ENCODE measurements around the gene KCNK3.

Gene KCNK3

GRCh38 chr2:26687328-26687727 is 5.2 kb upstream of the KCNK3 start:
- in situ Hi-C loops (cut with HindIII; ENCODE audit: low sequenced_read_pairs) = no loop called here

- in situ Hi-C loops (cut with HindIII; ENCODE audit: low sequenced_read_pairs) = no loop called here
These were observed 4.7 kb upstream of the KCNK3 start for GRCh38 chr2:26687801-26688200.

- in situ Hi-C loops (cut with HindIII; ENCODE audit: low sequenced_read_pairs) = no loop called here
These were observed 1.4 kb upstream of the KCNK3 start for GRCh38 chr2:26691161-26691560.

GRCh38 chr2:26691881-26692278 is 642 bp upstream of the KCNK3 start:
- in situ Hi-C loops (cut with HindIII; ENCODE audit: low sequenced_read_pairs) = no loop called here

GRCh38 chr2:26692897-26693849 is 651 bp downstream of the KCNK3 start:
- in situ Hi-C loops (cut with HindIII; ENCODE audit: low sequenced_read_pairs) = no loop called here

GRCh38 chr2:26694001-26694400 is 1.5 kb downstream of the KCNK3 start:
- in situ Hi-C loops (cut with HindIII; ENCODE audit: low sequenced_read_pairs) = no loop called here

GRCh38 chr2:26696351-26696816 is 3.9 kb downstream of the KCNK3 start:
- in situ Hi-C loops (cut with HindIII; ENCODE audit: low sequenced_read_pairs) = no loop called here

GRCh38 chr2:26697425-26697824 is 4.9 kb downstream of the KCNK3 start:
- in situ Hi-C loops (cut with HindIII; ENCODE audit: low sequenced_read_pairs) = no loop called here

- in situ Hi-C loops (cut with HindIII; ENCODE audit: low sequenced_read_pairs) = no loop called here
These were observed 6.8 kb downstream of the KCNK3 start for GRCh38 chr2:26699295-26699694.

GRCh38 chr2:26700078-26700477 is 7.6 kb downstream of the KCNK3 start:
- in situ Hi-C loops (cut with HindIII; ENCODE audit: low sequenced_read_pairs) = no loop called here

GRCh38 chr2:26701596-26701995 is 9.1 kb downstream of the KCNK3 start:
- in situ Hi-C loops (cut with HindIII; ENCODE audit: low sequenced_read_pairs) = no loop called here

GRCh38 chr2:26702025-26702424 is 9.5 kb downstream of the KCNK3 start:
- in situ Hi-C loops (cut with HindIII; ENCODE audit: low sequenced_read_pairs) = no loop called here

GRCh38 chr2:26704441-26704977 is 12.0 kb downstream of the KCNK3 start:
- in situ Hi-C loops (cut with HindIII; ENCODE audit: low sequenced_read_pairs) = no loop called here

- in situ Hi-C loops (cut with HindIII; ENCODE audit: low sequenced_read_pairs) = no loop called here
These were observed 12.6 kb downstream of the KCNK3 start for GRCh38 chr2:26705126-26705525.

- in situ Hi-C loops (cut with HindIII; ENCODE audit: low sequenced_read_pairs) = no loop called here
These were observed 13.6 kb downstream of the KCNK3 start for GRCh38 chr2:26706093-26706492.

GRCh38 chr2:26706616-26707473 is 14.3 kb downstream of the KCNK3 start:
- in situ Hi-C loops (cut with HindIII; ENCODE audit: low sequenced_read_pairs) = no loop called here

- in situ Hi-C loops (cut with HindIII; ENCODE audit: low sequenced_read_pairs) = no loop called here
These were observed 15.2 kb downstream of the KCNK3 start for GRCh38 chr2:26707747-26708146.

- in situ Hi-C loops (cut with HindIII; ENCODE audit: low sequenced_read_pairs) = no loop called here
These were observed 15.9 kb downstream of the KCNK3 start for GRCh38 chr2:26708457-26708856.

- in situ Hi-C loops (cut with HindIII; ENCODE audit: low sequenced_read_pairs) = no loop called here
These were observed 17.0 kb downstream of the KCNK3 start for GRCh38 chr2:26709323-26710110.

- in situ Hi-C loops (cut with HindIII; ENCODE audit: low sequenced_read_pairs) = no loop called here
These were observed 17.6 kb downstream of the KCNK3 start for GRCh38 chr2:26710145-26710544.

Data from DLD1 (cell line).